Femur (tissue), 1 donor: ENCODE data around the gene RPUSD4.
A peak's percentile ranks its signal among the peaks of the same experiment; 100 is the strongest.

ENCODE experiments used
- DNase-seq: peaks from one replicate; pipeline ENCODE4 v3.0.0-alpha.2; 2017

Gene RPUSD4

GRCh38 chr11:126210871-126211235 is 597 bp downstream of the RPUSD4 start:
- no peak for DNase-seq

DNA sequence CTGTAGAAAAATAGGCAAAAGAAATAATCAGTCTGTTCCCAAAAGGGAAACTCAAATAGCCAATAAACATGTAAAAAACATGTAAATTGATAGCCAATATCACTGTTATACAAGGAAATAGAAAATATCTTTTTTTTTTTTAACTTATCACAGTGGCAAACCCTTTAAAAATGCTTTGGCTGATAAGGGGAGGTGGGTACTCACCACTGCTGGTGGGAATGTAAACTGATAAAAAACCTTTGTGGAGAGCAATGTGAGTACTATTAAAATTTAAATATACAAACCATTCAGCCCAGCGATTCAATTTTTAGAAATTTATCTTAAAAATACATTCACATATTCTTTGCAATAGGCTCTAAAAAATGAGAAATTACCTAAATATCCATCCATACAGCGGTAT is 3.6 kb downstream of the RPUSD4 start:
- no peak for DNase-seq

DNA sequence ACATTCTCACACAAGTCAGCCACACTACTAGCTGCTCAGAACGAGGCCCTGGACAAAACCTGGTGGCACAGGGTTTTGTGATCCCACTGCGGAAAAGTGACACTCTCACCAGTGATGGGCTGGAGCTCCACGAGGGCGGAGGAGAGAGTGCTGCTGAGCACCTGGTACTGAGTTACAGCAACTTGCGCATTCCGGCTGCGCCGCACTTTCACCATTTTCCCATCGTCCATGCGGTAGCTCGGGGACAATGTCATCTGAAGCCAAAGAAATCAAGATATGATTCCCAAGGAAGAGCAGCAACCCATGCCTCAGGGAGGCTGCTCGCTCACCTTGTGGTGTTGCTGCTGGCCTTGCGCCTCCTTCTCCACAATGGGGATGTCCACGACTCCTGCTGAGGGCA is 6.1 kb downstream of the RPUSD4 start:
- DNase-seq = no peak

DNA sequence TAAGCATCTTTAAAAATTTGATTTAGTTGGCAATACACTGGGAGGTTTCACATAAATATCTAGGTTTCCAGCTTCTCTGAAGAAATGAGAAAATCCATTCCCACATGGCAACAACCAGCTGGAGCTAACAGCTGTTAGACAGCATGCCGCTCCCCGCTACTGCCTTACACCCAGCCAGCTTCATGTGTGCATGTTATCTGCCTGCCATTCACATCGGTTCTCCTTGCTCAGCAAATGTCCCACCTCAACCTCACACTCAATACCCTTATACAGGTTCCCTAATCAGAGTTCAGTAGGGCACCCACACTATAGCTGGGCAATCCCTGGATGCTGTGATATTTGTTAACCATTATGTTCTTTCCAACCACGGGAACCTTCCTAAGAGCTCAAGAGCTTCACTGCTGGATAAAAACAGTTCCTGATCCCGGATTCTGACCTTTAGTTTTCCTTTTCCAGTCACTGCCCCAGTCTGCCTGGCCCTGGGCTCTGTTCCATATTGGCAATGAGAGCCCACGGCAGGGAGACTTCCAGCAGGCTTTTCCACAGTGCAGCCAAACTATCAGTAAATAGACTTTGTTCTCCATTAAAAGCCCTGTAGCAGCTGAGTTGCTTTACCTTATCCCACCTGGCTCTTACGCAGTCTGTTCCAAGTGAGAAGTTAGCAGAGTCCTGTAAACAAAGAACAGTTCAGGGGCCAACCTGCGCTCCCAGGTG is 8.6 kb downstream of the RPUSD4 start:
- no peak for DNase-seq

GRCh38 chr11:126198648-126199047 is 12.8 kb downstream of the RPUSD4 start:
- DNase-seq = no peak

- DNase-seq = no peak
These were observed 14.0 kb downstream of the RPUSD4 start for GRCh38 chr11:126197277-126197939.

GRCh38 chr11:126195119-126195518 is 16.3 kb downstream of the RPUSD4 start:
- no peak for DNase-seq

DNA sequence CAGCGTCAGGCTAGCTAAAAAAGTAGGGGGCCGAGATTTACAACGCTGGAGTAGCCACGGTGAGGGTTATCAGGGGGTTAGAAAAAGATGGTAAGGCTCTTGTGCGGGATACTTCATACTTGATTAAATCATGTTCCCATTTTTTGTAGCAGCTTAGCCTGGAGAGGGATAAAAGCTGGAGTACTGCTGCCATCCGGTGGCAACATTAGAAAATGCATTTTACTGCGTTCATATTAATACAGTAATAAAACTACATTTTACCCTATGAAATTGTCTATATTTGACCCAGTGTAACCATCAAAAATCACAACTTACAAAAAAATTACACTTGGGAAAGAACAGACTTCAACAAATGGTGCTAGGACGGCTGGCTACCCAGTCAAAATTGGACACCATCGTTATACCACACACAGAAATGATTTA is 17.3 kb downstream of the RPUSD4 start:
- DNase-seq = peak; percentile 68

GRCh38 chr11:126193038-126193478 is 18.4 kb downstream of the RPUSD4 start:
- DNase-seq = no peak

DNA sequence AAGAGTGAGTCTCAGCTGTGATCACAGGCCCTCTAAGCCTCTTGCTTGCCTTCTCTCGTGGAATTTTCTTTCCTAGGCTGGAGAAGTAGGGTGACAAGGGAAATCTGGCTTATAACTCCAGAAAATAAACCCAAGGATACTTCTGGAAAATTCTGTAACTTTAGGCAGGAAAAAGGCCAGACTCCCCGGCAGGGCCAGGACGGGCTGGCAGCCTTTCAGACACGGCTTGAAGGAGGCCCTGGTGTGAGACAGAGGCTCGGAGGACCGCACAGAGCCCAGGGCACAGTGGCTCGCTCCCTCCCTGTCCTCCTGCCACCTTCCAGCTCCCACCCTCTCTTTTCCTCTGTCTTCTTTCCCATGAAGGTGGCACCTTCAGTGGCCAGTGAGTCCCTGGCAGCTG is 19.1 kb downstream of the RPUSD4 start:
- DNase-seq = no peak

- no peak for DNase-seq
These were observed 19.9 kb downstream of the RPUSD4 start for GRCh38 chr11:126191379-126192073.

DNA sequence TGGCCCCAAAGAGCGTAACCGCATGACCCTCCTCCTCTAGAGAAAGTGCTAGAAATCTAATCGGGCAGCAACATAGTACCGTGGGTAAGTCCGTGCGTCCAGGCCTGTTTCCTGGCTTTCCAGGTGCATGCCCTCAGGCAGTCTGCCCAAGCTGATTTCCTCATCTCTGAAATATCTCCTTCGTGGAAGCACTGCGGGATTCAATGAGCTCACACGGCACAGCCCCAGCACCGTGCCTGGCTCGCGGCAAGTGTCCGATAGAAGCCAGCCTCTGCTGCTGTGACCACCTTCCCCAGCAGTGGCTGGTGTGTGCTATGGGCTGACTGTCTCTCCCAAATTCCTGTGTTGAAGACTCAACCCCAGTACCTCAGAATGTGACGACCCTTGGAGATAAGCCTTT is 20.7 kb downstream of the RPUSD4 start:
- no peak for DNase-seq

- DNase-seq = peak; percentile 52
These were observed 22.1 kb downstream of the RPUSD4 start for GRCh38 chr11:126189109-126189929.

- DNase-seq = no peak
These were observed 22.9 kb downstream of the RPUSD4 start for GRCh38 chr11:126188332-126189108.

DNA sequence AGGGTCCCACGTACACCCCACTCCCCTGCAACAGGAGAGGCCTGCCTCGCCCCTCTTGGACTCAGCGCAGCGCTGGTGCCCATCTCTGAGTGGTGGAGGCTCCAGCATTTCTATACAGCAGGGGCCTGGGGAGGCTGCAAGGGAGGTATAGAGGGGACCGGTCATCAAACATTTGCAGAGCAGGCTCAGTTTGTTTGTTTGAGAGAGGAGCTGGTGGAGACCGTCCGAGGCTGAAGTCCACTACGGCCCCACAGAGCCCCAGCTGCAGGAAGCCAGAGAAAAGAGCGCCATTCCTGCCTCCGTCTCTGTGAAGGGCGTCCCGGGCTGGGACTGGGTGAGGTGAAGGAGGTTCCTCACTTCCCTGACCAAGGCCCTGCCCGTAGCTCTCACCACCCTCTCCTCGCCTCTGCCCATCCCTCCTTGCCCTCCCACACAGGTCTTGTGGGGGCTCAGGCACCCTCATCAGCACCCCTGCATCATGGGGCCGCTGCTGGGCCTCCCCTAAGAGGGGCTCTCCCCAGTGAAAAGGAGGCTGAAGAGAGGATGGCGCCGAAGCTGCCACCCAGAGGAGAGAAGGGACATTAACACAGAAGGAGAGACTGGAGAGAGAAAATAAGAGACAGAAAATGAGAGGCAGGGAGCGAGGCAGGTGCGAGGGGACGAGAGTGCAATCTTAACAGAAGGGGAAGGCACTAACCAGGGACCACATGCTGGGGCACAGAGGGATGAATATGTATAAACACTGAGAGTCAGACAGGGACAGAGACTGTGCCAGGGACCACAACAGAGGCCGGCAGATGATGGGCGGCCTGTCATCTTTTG is 24.5 kb downstream of the RPUSD4 start:
- DNase-seq = no peak

DNA sequence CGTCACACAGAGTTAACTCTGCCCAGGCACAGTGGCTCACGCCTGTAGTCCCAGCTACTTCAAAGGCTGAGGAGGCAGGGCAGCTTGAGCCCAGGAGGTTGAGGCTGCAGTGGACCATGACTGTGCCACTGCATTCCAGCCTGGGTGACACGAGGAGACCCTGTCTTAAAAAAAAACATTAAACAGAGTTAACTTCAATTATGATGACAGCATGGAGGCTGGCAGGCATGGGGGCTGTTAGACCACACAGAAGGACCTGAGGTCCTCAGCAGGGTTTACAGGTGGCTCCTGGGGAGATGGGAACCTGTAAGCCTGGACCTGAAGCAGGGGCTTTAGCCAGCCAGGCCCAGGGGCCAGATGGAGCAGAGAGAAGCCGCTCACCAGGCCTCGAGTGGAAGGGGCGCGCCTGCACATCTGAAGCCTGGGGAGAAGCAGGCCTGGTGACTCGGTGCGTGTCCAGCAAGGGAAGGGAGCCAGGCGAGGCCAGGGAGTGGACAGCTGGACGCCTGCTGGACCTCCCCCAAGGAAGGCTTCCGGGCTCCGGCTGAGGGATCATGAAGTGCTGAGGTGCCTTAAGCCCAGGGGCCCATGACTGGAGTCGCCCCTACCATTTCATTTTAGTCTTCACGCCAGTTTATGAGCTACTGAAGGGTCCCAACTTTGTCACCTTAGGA is 25.3 kb downstream of the RPUSD4 start:
- DNase-seq = no peak

- DNase-seq = no peak
These were observed 26.0 kb downstream of the RPUSD4 start for GRCh38 chr11:126185259-126186024.

DNA sequence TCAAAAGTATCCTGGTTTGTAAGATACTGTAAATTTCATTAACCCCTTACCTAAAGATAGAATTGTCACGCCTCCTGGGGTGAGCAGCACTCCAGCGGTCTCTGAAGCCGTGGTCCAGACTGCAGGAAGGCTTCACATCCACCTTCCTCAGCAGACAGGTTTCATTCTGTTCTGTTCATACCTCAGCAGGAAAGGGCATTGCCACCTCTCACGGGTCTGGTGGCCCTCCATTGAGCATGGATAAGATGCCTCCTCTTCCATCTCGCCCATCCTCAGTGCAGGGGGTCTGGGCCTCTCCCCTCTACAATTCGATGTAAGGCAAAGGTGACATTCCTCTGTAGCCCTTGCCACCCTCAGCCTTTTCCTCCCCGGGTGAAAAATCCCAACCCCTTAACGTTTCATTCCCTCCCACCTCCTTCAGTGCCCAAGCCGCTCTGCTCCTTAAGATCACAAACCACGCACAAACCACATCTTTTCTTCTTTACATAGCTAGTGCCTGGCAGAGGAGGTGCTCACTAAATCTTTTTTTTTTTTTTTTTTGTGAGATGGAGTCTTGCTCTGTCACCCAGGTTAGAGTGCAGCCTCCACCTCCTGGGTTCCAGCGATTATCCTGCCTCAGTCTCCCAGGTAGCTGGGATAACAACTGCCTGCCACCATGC is 28.5 kb downstream of the RPUSD4 start:
- DNase-seq = no peak

GRCh38 chr11:126181939-126182730 is 29.3 kb downstream of the RPUSD4 start:
- DNase-seq = no peak
